LHCN-M2 (cell line): ENCODE measurements around the gene SPDYE3. TPM values are rescaled to one million over a fixed set of nuclear protein-coding genes. Genes with fewer than 3 reads are reported as not detected.
"Not testable (repeated sequence)": the region's sequence is repeated elsewhere in the genome, so short reads cannot be mapped to it uniquely, and the experiment has no call there.

ENCODE experiments used
- DNase-seq: peaks from one replicate; pipeline ENCODE4 v3.0.0-alpha.2; 2012; ENCODE audit warnings: low read depth
- total RNA-seq: library from RNA; depleted of rRNA; stranded (reverse); fragments of >200 nt; gene quantifications from 2 replicates; pipeline ENCODE4 v1.2.3, GENCODE V29; 2014

Gene SPDYE3
- total RNA-seq, 1 experiment from 2014 or later, result not detected

DNA sequence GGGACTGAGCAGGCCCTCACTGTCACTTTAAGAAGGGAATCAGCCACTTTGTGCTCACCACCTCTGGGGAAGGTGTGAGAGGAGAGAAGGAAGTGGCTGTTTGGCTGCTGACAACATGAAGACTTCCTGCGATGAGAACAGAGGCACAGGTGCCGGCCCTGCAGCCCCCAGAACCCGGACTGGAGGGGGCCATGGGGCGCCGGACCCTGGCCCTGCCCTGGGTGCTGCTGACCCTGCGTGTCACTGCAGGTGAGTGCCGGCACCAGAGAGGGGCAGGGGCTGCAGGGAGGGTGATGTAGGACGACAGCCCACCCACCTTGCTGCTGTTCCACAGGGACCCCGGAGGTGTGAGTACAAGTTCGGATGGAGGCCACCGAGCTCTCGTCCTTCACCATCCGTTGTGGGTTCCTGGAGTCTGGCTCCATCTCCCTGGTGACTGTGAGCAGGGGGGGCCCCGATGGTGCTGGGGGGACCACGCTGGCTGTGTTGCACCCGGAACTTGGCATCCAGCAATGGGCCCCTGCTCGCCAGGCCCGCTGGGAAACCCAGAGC is 44.8 kb downstream of the SPDYE3 start:
- not testable (repeated sequence) for DNase-seq

GRCh38 chr7:100352984-100353684 is 45.6 kb downstream of the SPDYE3 start:
- no peak for DNase-seq

DNA sequence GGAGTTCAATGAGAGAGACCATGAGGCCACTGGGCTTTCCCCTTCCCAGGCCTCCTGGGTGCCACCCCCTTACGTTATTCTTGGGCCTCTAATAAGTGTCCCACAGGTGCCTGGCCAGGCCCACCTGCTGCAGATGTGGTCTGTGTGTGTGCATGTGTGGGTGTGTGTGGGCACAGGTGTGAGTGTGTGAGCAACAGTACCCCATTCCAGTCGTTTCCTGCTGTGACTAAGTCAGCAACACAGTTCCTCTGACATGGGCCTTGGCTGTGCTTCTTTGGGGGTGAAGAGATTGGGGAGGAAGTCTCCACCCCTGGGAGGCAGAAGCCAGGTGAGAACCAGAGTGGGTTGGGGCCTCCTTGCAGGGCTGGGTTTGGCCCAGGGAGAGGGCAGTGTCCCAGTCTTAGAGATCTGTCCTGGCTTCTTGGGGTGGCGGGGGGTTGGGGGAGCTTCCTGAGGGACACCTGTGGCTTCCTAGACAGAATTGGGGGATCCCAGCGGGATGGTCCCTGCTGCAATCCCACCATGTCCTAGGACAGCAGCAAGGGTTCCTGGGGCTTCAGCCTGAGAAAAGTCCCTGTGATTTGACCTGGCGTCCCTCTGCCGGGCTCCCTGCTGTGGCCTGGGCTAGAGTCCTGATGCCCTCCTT is 46.3 kb downstream of the SPDYE3 start:
- DNase-seq, result no peak

GRCh38 chr7:100356416-100357068 is 49.0 kb downstream of the SPDYE3 start:
- no peak for DNase-seq

GRCh38 chr7:100357131-100357561 is 49.6 kb downstream of the SPDYE3 start:
- DNase-seq, result no peak

DNA sequence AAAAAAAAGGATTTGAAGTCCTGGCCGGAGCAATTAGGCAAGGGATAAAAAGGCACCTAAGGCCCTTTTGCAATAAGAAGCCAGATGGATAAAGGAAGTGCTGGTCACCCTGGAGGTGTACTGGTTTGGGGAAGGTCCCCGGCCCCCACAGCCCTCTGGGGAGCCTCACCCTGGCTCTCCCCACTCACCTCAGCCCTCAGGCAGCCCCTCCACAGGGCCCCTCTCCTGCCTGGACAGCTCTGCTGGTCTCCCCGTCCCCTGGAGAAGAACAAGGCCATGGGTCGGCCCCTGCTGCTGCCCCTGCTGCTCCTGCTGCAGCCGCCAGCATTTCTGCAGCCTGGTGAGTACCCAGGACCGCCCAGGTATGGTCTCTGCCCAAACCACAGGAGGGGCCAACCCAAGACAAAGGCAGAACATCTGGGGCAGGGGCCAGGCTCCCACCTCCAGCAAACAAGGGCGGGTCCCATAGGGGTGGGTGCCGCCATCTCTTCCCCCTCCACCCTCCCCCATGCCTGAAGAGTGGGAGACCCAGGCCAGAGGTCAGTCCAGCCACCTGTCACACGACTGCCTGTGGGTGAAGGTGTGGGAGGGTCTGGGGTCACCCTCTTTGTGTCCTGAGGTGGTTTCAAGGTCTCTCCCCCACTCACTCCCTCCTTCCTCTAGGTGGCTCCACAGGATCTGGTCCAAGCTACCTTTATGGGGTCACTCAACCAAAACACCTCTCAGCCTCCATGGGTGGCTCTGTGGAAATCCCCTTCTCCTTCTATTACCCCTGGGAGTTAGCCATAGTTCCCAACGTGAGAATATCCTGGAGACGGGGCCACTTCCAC is 50.7 kb downstream of the SPDYE3 start, which contains the start of gene PILRB:
Gene PILRB (plus strand): TSS at position 91 of the 830 bp plus-strand sequence. CDS start 186 bp downstream, at position 277.
- DNase-seq, result no peak

DNA sequence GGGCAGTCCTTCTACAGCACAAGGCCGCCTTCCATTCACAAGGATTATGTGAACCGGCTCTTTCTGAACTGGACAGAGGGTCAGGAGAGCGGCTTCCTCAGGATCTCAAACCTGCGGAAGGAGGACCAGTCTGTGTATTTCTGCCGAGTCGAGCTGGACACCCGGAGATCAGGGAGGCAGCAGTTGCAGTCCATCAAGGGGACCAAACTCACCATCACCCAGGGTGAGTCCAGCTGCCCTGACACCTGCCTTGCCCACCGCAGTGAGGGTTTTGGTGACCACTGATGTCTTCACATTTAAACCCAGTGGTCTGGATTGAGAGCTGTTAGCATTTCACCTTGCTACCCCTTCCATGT is 51.3 kb downstream of the SPDYE3 start:
- no peak for DNase-seq

- no peak for DNase-seq
These were observed 52.8 kb downstream of the SPDYE3 start for GRCh38 chr7:100360135-100360854.

GRCh38 chr7:100363098-100363497 is 55.6 kb downstream of the SPDYE3 start:
- DNase-seq, result no peak

DNA sequence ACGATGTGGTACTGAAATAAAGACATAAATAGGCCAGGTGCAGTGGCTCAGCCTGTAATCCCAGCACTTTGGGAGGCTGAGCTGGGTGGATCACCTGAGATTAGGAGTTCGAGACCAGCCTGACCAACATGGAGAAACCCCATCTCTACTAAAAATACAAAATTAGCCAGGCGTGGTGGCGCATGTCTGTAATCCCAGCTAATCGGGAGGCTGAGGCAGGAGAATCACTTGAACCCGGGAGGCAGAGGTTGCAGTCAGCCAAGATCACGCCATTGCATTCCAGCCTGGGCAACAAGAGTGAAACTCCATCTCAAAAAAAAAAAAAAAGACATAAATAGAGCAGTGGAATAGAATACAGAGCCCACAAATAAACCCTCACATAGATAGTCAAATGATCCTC is 56.3 kb downstream of the SPDYE3 start:
- DNase-seq, result not testable (repeated sequence)

GRCh38 chr7:100364480-100364879 is 57.0 kb downstream of the SPDYE3 start:
- no peak for DNase-seq

DNA sequence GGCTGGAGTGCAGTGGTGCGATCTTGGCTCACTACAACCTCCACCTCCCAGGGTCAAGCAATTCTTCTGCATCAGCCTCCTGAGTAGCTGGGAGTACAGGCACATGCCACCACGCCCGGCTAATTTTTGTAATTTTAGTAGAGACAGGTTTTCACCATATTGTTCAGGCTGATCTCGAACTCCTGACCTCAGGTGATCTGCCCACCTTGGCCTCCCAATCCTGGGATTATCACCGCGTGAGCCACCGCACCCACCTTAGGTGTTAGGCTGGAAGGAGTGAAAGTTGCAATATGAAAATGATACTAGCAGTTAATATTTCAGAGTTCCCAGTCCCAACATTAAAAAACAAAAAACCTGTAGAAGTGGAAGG is 58.5 kb downstream of the SPDYE3 start:
- not testable (repeated sequence) for DNase-seq

GRCh38 chr7:100366411-100367250 is 59.1 kb downstream of the SPDYE3 start:
- no peak for DNase-seq

GRCh38 chr7:100367251-100367620 is 59.7 kb downstream of the SPDYE3 start:
- no peak for DNase-seq

GRCh38 chr7:100367676-100368613 is 60.4 kb downstream of the SPDYE3 start:
- DNase-seq, result no peak

DNA sequence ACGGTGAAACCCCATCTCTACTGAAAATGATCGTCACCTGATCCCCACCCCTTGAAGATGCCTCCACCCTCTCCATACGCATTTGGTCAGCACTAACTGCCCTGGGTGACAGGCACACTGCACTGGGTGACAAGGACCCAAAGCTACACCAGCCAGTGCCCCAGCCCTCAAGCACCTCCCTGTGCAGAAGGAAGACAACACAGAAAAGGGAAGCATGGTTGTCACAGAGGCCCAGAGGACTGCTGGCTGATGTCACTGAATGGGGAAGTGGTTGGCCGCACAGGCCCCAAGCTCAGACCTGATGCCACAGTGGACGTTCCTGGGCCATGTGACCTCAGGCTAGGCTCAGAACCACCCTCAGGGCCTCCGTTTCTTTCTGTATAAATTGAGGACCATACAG is 61.6 kb downstream of the SPDYE3 start:
- DNase-seq, result no peak

- no peak for DNase-seq
These were observed 62.8 kb downstream of the SPDYE3 start for GRCh38 chr7:100370303-100370702.

DNA sequence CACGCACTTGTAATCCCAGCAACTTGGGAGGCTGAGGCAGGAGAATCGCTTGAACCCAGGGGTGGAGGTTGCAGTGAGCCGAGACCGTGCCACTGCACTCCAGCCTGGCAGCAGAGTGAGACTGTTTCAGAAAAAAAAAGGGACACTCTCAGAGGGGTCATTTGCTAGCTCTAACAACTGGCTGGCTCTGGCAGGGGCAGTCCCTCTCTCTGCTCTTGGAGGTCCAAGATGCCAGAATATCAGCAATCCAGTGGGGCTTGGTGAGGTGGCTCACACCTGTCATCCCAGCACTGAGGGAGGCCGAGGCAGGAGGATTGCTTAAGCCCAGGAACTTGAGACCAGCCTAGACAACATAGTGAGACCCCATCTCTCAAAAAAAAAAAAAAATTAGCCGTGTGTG is 63.2 kb downstream of the SPDYE3 start:
- DNase-seq, result no peak
